NAMALWA (cell line): Measurements from ENCODE around the gene SEPTIN14.
"Not testable (repeated sequence)": the region's sequence is repeated elsewhere in the genome, so short reads cannot be mapped to it uniquely, and the experiment has no call there.

Experiments
- DNase-seq: peaks from one replicate; pipeline ENCODE4 v3.0.0-alpha.2; 2015; ENCODE audit warnings: low spot score

SEPTIN14 gene

DNA sequence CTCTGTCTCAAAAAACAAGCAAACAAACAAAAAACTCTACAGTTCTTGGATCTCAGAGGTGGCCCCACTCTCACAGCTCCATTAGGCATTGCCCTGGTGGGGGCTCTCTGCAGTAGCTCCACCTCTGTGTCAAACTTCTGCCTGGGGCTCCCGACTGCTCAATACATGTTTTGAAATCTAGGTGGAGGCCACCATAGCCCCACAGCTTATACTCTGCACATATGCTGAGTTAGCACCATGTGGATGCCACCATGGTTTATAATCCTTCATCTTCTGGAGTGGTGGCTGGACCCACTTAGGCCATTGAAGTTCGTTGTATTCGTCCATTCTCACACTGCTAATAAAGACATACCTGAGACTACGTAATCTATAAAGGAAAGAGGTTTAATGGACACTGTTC, 78.4 kb downstream of the SEPTIN14 start:
- DNase-seq, result no peak

DNA sequence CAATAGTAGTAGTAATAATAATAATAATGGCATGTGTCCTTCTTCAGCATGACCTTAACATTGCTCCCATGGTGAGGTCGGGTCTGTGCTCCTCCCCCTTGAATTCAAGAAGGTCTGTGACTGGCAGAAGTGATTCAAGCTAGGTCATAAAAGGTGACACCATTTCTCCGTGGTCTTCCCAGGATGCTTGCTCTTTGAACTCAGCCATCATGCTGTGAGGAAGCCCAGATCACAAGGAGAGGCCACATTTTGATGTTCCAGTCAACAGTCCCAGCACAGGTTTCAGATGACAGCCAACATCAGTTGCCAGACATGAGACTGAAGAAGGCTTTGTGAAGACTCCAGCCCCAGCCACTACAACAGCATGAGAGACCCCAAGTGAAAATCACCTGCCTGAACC, 83.9 kb downstream of the SEPTIN14 start:
- DNase-seq, result no peak

DNA sequence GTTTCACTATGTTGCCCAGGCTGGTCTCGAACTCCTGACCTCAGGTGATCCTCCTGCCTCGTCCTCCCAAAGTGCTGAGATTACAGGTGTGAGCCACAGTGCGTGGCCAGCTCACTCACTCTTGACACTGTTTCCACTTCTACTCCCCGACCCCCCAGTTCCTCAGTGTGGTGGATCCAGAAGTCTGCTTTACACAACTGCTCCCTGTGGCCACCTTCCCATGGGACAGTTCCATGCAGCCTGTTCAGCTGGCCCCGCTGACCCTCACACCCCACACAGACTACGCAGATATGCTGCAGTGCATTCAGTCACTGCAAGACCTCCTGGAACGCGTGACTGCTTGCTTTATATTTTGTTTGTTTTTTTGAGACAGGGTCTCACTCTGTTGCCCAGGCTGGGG, 86.4 kb downstream of the SEPTIN14 start:
- no peak for DNase-seq

DNA sequence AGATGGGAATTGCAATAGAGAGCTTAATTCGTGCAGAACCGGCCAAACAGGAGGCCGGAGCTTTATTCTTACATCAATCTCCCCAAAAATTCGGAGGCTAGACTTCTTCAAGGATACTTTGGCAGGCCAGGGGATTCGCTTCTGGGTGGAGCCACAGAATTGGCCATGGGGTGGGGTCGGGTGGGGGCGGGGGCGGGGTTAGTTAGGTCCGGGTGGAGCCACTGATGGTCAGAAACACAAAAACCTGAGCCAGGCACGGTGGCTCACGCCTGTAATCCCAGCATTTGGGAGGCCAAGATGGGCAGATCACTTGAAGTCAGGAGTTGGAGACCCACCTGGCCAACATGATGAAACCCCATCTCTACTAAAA, 87.5 kb downstream of the SEPTIN14 start:
- no peak for DNase-seq

DNA sequence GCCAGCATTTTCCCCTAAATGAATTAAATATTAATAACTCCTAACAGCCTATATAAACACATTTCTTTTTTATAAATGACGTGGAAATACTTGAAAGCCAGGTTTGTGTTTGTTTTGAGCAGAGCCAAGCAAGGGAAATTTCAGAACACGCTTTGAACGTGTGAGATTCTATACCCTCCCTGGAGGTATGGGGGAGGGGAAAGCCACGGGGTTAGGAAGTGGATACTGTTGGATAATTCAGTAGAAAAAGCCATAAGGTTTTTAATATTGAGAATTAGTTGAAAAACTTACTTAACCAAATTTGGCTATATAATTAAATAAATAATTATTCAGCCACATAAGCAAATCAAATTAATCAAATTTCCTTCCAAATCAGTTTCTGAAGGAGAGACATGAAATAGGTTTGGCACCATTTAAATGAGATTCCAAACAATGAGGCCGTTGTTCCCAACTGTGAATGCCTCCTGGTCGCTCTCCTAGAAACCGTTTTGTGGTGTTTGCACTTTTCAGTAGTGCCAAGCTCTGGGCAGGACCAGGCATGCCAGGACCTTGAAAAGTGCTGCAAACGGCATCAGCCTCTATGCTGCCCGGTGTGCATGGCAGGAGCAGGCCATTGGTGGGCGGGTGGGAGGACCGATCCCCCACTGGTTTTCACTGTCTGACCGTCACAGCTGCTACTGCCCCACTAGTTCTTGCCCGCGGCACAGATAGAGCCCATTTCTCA, 88.1 kb downstream of the SEPTIN14 start:
- DNase-seq, result no peak

DNA sequence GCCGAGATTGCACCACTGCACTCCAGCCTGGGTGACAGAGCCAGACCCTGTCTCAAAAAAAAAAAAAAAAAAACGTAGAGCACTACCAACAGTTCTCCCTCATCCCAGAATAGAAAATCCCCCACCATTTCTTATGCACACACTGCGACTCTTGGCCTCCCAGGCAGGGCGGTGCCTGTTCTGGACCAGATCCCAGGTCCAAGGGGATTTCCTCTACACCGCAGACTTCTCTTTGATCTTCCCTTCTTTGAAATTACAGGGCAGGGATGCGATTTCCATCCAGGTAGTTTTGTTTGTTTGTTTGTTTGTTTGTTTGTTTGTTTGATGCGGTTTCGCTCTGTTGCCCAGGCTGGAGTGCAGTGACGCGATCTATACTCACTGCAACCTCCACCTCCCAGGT, 91.8 kb downstream of the SEPTIN14 start:
- DNase-seq, result no peak

DNA sequence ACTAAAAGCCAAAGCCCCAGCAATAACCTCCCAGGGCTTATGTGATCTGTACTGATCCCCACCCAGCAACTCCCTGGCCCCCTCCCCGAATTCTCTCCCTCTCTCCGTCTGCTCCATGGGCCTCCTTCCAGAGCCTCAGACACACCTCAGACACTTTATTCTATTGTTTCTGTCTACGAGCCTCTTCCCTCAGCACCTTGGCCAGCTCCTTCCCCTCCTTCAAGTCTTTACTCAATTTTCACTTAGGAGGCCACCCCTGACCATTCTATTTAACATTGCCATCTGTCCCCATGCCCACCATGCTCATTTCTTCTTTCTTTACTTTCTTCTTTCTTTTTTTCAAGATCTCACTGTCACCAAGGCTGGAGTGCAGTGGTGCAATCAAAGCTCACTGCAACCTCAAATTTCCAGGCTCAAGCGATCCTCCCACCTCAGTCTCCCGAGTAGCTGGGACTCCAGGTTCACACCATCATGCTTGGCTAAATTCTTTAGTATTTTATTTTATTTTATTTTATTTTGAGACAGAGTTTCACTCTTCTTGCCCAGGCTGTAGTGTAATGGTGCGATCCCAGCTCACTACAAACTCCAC, 109.2 kb downstream of the SEPTIN14 start:
- DNase-seq, result not testable (repeated sequence)

DNA sequence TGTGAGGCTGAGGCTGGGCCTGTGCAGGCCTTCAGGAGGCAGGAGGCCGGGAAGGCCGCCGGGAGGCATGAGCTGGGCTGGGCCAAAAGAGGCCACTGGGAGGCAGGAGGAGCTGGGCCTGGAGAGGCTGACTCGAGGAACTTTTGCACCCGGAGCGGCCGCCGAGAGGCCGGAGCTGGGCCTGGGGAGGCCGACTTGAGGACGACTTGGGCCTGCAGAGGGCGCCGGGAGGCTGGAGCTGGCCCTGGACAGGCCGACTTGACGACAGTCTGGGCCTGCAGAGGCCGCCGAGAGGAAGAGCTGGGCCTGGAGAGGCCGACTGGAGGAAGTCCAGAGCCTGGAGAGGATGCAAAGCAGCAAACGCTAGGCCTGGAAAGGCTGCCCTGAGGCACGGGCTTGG, 117.8 kb downstream of the SEPTIN14 start:
- not testable (repeated sequence) for DNase-seq
